OCI-LY1 (cell line): ENCODE data around the gene SMAP1.

Source experiments
- H2AFZ ChIP-seq: fragments of 200-600 bp; sonication (generic), shearing (Covaris generic); 2 replicates; pipeline ENCODE4 v1.6.0; 2014; ENCODE audit warnings: antibody characterized with exemption, mild to moderate bottlenecking, low read length
- H3F3A ChIP-seq: fragments of 200-600 bp; sonication (generic), shearing (Covaris generic); 2 replicates; pipeline ENCODE4 v1.6.0; 2014; ENCODE audit warnings: mild to moderate bottlenecking, antibody characterized with exemption, low read length, moderate library complexity; ENCODE audit not compliant: insufficient read depth
- H3K27ac ChIP-seq: fragments of 200-600 bp; sonication (generic); 2 replicates; pipeline ENCODE4 v1.5.1; 2014; ENCODE audit warnings: low read length, mixed run types, mild to moderate bottlenecking, low read depth; ENCODE audit not compliant: poor library complexity, severe bottlenecking
- H3K27me3 ChIP-seq: fragments of 200-600 bp; sonication (generic); 2 replicates; pipeline ENCODE4 v1.6.0; 2014; ENCODE audit warnings: antibody characterized with exemption, mild to moderate bottlenecking, low read length, moderate library complexity; ENCODE audit not compliant: insufficient read depth
- H3K36me3 ChIP-seq: fragments of 200-600 bp; sonication (generic); 2 replicates; pipeline ENCODE4 v1.6.1; 2014; ENCODE audit warnings: mild to moderate bottlenecking, antibody characterized with exemption, low read length, moderate library complexity, mixed read lengths; ENCODE audit not compliant: insufficient read depth
- H3K4me1 ChIP-seq: fragments of 200-600 bp; sonication (generic); 2 replicates; pipeline ENCODE4 v1.5.1; 2014; ENCODE audit warnings: mild to moderate bottlenecking, low read length, moderate library complexity; ENCODE audit not compliant: insufficient read depth, severe bottlenecking
- H3K4me2 ChIP-seq: fragments of 200-600 bp; sonication (generic), shearing (Covaris generic); 2 replicates; pipeline ENCODE4 v1.6.1; 2014; ENCODE audit warnings: low read length
- H3K4me3 ChIP-seq: fragments of 200-600 bp; sonication (generic); 2 replicates; pipeline ENCODE4 v1.5.1; 2014; ENCODE audit warnings: low read length, low read depth, mild to moderate bottlenecking, mixed read lengths; ENCODE audit not compliant: poor library complexity, severe bottlenecking
- H3K79me2 ChIP-seq: fragments of 200-600 bp; shearing (Covaris generic); 2 replicates; pipeline ENCODE4 v1.6.1; 2016; ENCODE audit warnings: mixed run types, low read length, mixed read lengths; ENCODE audit not compliant: insufficient read depth
- H3K9ac ChIP-seq: fragments of 200-600 bp; sonication (generic), shearing (Covaris generic); 2 replicates; pipeline ENCODE4 v1.6.1; 2014; ENCODE audit warnings: mild to moderate bottlenecking, low read length, mixed read lengths
- H3K9me2 ChIP-seq: fragments of 200-600 bp; sonication (generic), shearing (Covaris generic); 2 replicates; pipeline ENCODE4 v1.6.1; 2014; ENCODE audit warnings: low read depth, mild to moderate bottlenecking, low read length, mixed read lengths
- H3K9me3 ChIP-seq: fragments of 200-600 bp; shearing (Covaris generic); 2 replicates; pipeline ENCODE4 v1.6.1; 2014; ENCODE audit warnings: low read length, mixed read lengths
- H4K20me1 ChIP-seq: fragments of 200-600 bp; sonication (generic), shearing (Covaris generic); 2 replicates; pipeline ENCODE4 v1.6.0; 2016; ENCODE audit warnings: mild to moderate bottlenecking, low read length; ENCODE audit not compliant: insufficient read depth
- CTCF ChIP-seq: fragments of 200-600 bp; sonication (generic), shearing (Covaris generic); IDR thresholded peaks from 2 replicates; pipeline ENCODE4 v1.5.1; 2017; ENCODE audit warnings: mild to moderate bottlenecking, antibody characterized with exemption, low read length, moderate library complexity, mixed read lengths
- EZH2 ChIP-seq: fragments of 200-600 bp; sonication (generic), shearing (Covaris generic); IDR thresholded peaks from 2 replicates; pipeline ENCODE4 v1.8.0; 2017; ENCODE audit warnings: borderline replicate concordance, mixed run types, mild to moderate bottlenecking, antibody characterized with exemption, low read length, moderate library complexity, mixed read lengths

The SMAP1 gene

DNA sequence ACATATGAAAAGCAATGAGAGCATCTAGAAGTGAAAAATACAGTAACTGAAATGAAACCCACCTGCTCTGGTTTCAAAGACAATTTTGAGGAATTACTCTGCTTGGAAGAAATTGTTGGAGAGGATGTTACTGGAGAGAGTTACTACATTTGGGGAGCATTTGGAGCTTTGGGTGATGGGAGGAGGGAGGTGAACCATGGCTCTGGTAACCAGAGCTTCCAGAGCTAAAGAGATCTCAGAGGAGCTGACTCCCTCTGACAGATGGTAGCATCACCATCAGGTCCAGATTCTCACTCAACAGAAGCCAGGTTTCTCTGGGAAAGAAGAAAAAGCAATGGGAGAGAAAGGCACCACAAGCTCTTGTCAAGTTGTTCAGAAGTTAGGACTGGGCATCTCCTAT is 42.2 kb upstream of the SMAP1 start:
- Histone ChIP-seq H3K9me2 (no peaks in the 10 kb centered on the region), H2AFZ (no peak overlapping the region), H3K79me2 (no peaks in the 10 kb centered on the region), H3K9me3 (no peaks in the 10 kb centered on the region), H3K27me3 (no peaks in the 10 kb centered on the region), H4K20me1 (no peaks in the 10 kb centered on the region), H3K4me1 (no peaks in the 10 kb centered on the region), H3K4me2 (no peak overlapping the region), H3F3A (no peaks in the 10 kb centered on the region), H3K27ac (no peak overlapping the region), H3K4me3 (no peak overlapping the region), H3K9ac (no peak overlapping the region), H3K36me3 (no peaks in the 10 kb centered on the region)
- no peak for TF ChIP-seq CTCF
- TF ChIP-seq EZH2 = no peak

- Histone ChIP-seq H4K20me1 (no peaks in the 10 kb centered on the region), H3K4me2 (no peak overlapping the region), H3K4me1 (no peaks in the 10 kb centered on the region), H3K27ac (no peak overlapping the region), H3K9me3 (no peaks in the 10 kb centered on the region), H2AFZ (no peak overlapping the region), H3K9ac (no peak overlapping the region), H3K36me3 (no peaks in the 10 kb centered on the region), H3K9me2 (no peaks in the 10 kb centered on the region), H3F3A (no peaks in the 10 kb centered on the region), H3K27me3 (no peaks in the 10 kb centered on the region), H3K4me3 (no peak overlapping the region), H3K79me2 (no peaks in the 10 kb centered on the region)
- TF ChIP-seq CTCF = no peak
- TF ChIP-seq EZH2 = no peak
Observed at GRCh38 chr6:70627500-70628254, 40.0 kb upstream of the SMAP1 start.

DNA sequence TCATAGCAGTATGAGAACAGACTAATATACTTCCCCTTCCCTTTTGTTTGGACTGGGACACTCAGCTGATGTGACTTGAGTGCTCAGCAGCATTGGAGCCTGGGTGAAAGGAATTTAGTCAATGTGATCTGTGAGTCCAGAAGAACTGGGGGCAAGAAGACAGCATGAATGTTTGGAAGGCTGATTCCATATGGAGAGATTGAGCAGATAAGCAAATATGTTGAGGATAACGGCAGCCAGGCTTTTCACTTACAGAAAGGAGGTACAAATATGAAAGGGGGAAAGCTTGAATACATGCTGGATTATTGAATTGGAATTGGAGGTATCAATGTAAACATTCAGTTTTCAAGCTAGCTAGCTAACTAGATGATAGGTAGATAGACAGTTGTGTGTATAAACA is 37.8 kb upstream of the SMAP1 start:
- Histone ChIP-seq H3K9me3 (no peaks in the 10 kb centered on the region), H3K36me3 (no peaks in the 10 kb centered on the region), H3K4me3 (no peak overlapping the region), H3K4me2 (no peak overlapping the region), H3K27me3 (no peaks in the 10 kb centered on the region), H4K20me1 (no peaks in the 10 kb centered on the region), H3K9me2 (no peaks in the 10 kb centered on the region), H3K27ac (no peak overlapping the region), H2AFZ (no peak overlapping the region), H3K4me1 (no peaks in the 10 kb centered on the region), H3F3A (no peaks in the 10 kb centered on the region), H3K9ac (no peak overlapping the region), H3K79me2 (no peaks in the 10 kb centered on the region)
- TF ChIP-seq CTCF (no peak), EZH2 (no peak)
